RCC 7860 (cell line): ENCODE measurements around the gene ZSWIM8.
"Not testable (repeated sequence)": the region's sequence is repeated elsewhere in the genome, so short reads cannot be mapped to it uniquely, and the experiment has no call there.

Experiments used
- DNase-seq: peaks from one replicate; pipeline ENCODE4 v3.0.0-alpha.2; 2015; ENCODE audit warnings: low spot score
- FAIRE-seq: peaks from 2 replicates; lab custom pipeline; 2012; peaks lifted over from hg19 to GRCh38; lab: Jason Lieb, UNC

Gene ZSWIM8

GRCh38 chr10:73813333-73813732 lies 27.9 kb downstream of the ZSWIM8 start:
- DNase-seq: no peak
- FAIRE-seq: no peak

- FAIRE-seq: no peak
- DNase-seq: no peak
Measured at GRCh38 chr10:73814276-73814895, 29.0 kb downstream of the ZSWIM8 start.

DNA sequence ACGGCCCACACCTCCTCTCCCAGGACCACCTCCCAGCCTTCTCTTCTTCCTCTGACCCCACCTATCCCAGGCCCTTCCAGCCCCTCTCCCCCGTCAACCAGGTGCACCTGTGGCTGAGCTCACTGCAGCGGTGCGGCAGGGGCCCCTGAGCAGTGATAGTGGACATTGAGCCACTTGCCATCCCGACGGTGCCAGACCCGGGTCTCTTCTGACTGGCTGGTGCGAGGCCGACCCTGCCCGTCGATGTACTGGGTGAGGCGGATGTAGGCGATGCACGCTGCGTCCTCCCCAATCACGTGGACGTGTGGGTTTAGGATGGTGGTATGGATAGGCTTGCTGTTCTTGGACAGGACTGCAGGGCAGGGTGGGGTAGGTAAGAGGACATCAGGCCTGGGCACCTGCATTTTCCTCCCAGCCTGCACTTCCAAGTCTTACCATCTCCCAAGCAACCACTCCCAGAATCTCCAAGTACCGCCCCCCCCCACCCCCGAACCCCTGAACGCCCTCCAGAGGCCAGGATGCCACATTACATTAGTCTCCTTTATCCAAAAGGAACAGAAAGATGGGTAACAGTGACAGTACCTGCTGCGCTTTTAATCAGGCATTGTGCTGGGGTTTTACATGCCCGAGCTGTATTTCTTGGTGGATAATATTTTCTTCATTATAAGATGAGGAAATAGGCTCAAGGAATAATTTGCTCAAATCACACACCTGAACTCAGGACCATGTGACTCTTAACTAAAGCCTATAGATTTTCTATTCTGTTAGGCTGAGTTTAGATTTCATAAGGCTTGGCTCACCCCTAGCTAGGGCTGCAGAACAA lies 29.7 kb downstream of the ZSWIM8 start:
- no peak for FAIRE-seq
- peak; percentile 15 for DNase-seq

DNA sequence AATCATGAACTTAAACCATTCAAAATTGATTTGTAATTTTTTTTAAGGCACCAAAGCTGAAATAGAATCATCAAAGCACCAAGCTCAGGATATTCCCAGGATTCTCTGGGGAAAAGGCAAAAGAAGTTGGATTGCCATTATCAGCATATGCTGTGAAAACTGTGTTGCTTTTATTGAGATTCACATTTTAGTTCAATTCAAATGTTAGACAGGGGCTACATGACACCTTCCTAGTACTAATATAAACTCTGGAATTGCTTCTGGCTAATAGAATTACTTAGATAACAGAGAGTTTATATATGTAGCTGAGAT lies 30.3 kb downstream of the ZSWIM8 start:
- FAIRE-seq: no peak

DNA sequence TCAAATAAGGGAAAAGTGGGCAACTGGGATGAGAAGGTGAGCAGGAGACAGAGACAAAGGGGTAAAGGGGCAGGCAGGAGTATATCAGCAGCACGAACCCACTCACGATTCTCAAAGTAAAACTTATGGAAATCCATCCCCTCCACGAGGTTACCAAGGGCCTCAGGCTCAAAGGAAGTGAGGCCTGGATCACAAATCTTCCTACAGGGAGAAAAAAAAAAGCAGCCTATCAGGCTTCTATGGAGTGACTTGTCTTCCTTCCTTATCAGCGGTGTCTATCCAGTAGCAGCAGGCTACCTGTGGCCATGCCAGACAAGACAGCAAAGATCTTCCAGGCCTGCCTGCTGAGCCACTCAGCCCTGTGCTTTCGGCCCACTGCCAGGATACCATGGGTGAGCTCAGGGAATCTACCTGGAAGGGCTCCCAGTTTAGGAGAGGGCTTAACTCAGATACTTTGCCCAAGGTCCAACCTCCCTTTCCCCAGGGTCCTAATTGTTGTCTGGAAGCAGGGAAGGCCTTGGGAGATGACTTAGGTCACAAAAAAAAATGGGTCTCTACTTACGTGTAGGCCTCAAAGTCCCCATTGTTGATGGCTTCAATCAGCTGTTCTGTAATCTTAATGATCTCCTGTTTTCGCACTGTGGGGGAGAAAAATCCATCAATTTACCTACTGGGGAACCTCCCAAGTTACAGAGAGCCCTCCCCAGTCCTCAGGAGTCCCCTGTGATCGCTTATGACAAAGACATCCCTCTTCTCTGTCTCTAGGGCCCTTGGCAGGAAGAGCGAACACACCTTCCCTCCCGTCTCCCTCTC lies 31.7 kb downstream of the ZSWIM8 start:
- DNase-seq: no peak
- FAIRE-seq: no peak

More for the DNA sequence above, 30.3 kb downstream of the ZSWIM8 start:
- DNase-seq: no peak

GRCh38 chr10:73817826-73818225 lies 32.4 kb downstream of the ZSWIM8 start:
- FAIRE-seq (no peak), DNase-seq (no peak)

DNA sequence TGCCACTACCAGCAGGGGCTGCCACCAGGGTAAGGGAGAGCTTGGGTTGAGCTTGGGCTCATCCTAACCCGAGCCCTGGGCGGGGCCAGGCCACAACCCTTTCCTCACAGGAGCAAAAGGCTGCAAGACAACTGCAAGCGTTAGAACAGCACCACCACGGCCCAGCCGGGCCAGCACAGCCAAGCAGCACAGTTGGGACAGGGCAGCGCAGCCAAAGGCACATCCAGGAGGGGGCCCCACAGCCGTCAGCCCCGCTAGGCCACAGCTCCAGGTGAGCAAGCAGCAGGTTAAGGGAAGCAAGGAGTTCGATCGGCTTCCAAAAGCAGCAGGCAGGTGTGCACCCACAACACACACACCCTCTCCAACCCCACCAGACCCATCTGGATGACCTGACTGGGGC lies 33.0 kb downstream of the ZSWIM8 start:
- FAIRE-seq (no peak), DNase-seq (no peak)

- FAIRE-seq (no peak), DNase-seq (no peak)
Measured at GRCh38 chr10:73819081-73819480, 33.7 kb downstream of the ZSWIM8 start.

DNA sequence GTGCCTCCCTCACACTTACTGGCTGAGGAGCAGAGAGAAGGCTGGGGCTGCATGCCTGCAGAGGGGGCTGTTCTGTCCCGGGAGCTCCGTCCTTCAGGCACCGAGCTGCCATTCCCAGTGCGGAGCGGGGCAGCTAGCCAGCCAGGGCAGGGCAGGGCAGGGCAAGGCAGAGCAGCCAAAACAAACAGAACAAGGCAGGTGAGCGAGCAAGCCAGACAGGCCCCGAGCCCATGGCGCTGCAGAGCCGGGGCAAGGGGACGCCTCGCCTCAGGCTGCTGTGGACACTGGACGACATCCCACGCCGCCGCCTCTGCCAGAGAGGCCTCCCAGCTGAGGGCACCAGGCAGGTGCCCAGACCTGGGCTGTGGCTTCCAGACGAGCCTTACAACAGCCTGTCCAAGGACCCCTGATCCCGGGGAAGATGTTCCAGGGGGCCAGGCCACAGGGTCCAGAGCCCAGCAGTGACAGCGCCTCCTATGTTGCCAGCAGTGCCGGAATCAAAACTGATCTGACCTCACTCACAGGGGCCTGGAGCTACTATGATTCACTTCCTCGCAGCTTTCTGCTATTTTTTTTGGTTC lies 34.2 kb downstream of the ZSWIM8 start:
- FAIRE-seq (no peak), DNase-seq (no peak)

DNA sequence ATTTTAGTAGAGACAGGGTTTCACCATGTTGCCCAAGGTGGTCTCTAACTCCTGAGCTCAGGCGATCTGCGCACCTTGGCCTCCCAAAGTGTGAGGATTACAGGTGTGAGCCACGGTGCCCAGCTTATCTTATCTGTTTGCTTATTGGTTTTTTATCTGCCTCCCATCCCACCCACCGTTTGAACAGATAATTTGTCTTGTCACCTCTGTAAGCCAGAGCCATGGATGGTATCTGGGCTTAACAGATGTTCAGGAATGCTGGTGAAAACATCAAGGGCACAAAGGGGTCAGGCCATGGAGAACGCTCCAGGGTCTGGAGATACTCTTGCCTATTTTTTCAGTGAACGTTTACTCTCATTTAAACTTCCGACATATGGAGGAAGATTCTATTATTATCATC lies 38.0 kb downstream of the ZSWIM8 start:
- FAIRE-seq: no peak

GRCh38 chr10:73824146-73824725 lies 38.8 kb downstream of the ZSWIM8 start:
- FAIRE-seq: no peak
- DNase-seq: no peak

More for the DNA sequence above, 38.0 kb downstream of the ZSWIM8 start:
- DNase-seq: no peak

DNA sequence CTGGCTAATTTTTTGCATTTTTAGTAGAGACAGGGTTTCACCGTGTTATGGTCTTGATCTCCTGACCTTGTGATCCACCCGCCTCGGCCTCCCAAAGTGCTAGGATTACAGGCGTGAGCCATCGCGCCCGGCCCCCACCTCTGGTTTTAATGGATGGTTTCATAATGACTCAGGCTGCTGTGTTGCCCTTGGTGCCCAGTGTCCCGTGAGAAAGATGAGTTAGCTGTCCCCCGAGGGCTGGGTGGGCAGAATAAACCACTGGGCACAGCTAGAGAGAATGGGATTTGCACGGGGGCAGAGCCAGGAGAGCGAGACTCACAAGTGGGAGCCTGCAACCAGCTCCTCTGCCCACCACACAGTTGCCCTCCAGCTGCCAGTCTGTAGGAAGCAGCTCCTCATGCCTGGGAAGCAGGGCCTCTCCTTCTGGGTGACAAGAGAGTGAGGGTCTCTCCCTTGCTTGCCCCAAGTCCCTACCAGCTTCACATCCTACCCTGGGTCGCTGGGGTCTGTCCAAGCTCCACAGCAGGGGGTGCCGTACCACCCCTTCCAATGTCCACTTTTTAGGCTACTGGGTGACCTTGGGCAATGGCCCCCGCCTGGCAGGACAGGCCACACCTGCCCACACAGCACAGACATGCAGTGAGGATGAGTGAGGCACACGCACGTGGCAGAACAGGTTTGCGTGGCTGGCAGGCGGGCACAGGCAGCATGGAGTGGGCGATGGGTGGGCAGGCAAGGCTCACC lies 42.1 kb downstream of the ZSWIM8 start:
- DNase-seq (peak; percentile 83), FAIRE-seq (peak; percentile 84)

- DNase-seq: no peak
- no peak for FAIRE-seq
Measured at GRCh38 chr10:73828161-73828560, 42.8 kb downstream of the ZSWIM8 start.

GRCh38 chr10:73829090-73829489 lies 43.7 kb downstream of the ZSWIM8 start:
- not testable (repeated sequence) for DNase-seq, FAIRE-seq

DNA sequence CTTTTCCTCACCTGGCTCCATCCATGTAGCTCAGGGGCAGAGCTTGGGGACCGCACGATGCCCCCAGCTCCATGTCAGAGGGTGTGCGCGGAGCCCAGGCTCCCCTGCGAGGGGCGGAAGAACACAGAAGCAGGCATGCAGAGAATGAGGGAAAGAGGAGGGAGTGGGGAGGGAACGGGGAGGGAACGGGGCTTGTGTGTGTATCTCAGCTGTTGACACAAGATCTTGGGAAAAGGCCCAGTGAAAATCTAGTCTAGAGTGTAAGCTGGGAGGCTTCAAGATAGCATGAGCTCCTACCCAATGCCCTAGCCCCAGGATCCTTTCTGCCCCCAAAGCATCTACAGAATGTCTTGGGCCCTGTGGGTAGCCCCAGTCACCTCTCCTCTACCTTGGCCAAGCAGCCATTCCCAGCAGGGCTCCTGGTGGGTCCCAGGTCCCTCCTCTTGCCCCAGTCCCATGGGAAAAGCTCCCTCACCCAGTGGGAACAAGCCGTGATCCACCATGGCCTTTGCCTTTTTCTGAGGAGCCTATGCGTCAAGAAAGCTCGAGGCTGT lies 51.1 kb downstream of the ZSWIM8 start:
- FAIRE-seq: no peak
- no peak for DNase-seq

DNA sequence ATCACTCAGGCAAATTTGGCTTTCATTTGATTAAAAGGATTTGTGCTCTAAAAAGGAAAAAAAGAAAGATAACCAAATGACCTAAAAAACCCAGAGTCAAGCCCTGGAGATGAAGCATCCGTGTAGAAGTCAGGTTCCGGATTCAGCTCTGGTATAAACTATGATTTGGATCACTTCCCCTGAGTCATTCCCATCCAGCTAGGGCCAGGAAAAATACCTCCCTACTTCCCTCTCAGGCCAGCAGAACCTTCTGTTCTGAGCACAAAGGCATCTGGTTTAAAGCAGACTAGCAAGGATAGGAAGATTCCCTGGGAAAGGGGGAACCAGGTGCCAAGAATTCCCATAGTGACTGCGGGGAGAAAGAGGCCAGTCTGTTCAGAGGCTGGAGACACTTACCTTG lies 51.7 kb downstream of the ZSWIM8 start:
- DNase-seq (no peak), FAIRE-seq (no peak)

GRCh38 chr10:73838008-73838567 lies 52.7 kb downstream of the ZSWIM8 start:
- DNase-seq: no peak
- no peak for FAIRE-seq

- DNase-seq (no peak), FAIRE-seq (no peak)
Measured at GRCh38 chr10:73838827-73839226, 53.4 kb downstream of the ZSWIM8 start.

DNA sequence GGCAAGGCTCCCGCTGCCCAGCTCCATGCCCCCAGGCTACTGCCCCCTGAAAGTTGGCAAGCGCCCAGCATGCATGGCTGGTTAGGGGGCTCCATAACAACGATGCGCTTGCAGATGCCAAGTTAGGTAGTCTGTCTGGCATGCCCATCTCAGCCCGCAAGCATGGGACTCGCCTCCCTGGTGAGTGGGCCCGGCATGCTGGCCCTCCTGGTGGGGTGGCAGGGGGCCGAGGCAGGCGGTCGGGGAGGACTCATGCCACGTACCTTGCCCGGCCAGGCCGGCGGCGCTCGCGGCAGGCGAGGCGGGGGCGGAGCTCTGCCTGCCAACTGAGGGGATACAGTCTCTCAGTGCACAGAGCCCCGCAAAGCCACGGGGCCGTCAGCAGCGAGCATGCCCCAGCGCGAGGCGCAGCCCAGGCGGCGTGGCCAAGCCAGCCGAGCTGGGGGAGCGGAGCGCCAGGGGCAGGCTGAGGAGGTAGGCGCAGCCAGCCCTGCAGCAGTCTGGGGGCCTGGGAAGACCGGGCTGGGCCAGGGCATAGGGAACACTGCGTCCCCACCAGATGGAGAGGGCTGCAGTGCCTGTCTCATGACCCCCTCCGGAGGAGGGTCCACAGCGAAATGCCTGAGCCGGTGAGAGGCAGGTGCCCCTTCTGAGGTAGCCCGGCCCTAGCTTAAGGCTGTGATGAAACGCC lies 54.0 kb downstream of the ZSWIM8 start:
- DNase-seq (no peak), FAIRE-seq (no peak)
